Measurements from ENCODE around the gene POLA2. TPM values are rescaled to one million over a fixed set of nuclear protein-coding genes. Genes with fewer than 3 reads are reported as not detected.

The POLA2 gene
- total RNA-seq, 1 experiment from 2014 or later: 25.3 TPM

- intact Hi-C loops (cut with micrococcal nuclease; ENCODE audit: unreplicated experiment): no loop called here
- no peaks in the 10 kb centered on the region for H3K27me3 Mint-ChIP-seq (ENCODE audit: insufficient read depth, unreplicated experiment)
- CTCF ChIA-PET: no interaction called here
Measured at GRCh38 chr11:65260302-65260701, 1.5 kb upstream of the POLA2 start.

GRCh38 chr11:65260756-65261590 is 789 bp upstream of the POLA2 start:
- Histone ChIP-seq H3K4me1 (no peaks in the 10 kb centered on the region), H3K36me3 (ENCODE audit: control insufficient read depth, insufficient read depth, low read length) (no peaks in the 10 kb centered on the region), H3K9me3 (no peaks in the 10 kb centered on the region), H3K4me3 (ENCODE audit: low read depth, low read length) (peak overlapping the region; percentile 49), H3K27me3 (replicated peaks; ENCODE audit: control insufficient read depth, insufficient read depth, low read length) (no peaks in the 10 kb centered on the region)
- intact Hi-C loops (cut with micrococcal nuclease; ENCODE audit: unreplicated experiment): no loop called here
- H3K4me1 Mint-ChIP-seq (ENCODE audit: low read depth, unreplicated experiment): peaks cover 18% of the 10 kb centered on the region
- H3K27me3 Mint-ChIP-seq (ENCODE audit: insufficient read depth, unreplicated experiment): no peaks in the 10 kb centered on the region
- H3K36me3 Mint-ChIP-seq (ENCODE audit: insufficient read depth, unreplicated experiment): peaks cover 20% of the 10 kb centered on the region
- H3K4me3 Mint-ChIP-seq (ENCODE audit: unreplicated experiment): peak overlapping the region; percentile 81
- CTCF ChIA-PET: interaction anchor here (0.6 to 2.3 kb wide), 11 partner anchors 11 to 126 kb away, joined by 3 to 30 read pairs (median 5); partner anchors contain the start of genes CDC42EP2 and DPF2
- no peaks in the 10 kb centered on the region for H3K9me3 Mint-ChIP-seq (ENCODE audit: unreplicated experiment)
- TSS peak; percentile 98 for BruUV-seq (replicated peaks)
- H3K27ac Mint-ChIP-seq (ENCODE audit: unreplicated experiment): peak overlapping the region; percentile 70
- no peak for DNase-seq
- POLR2A ChIA-PET: interaction anchor here (0.5 to 2.2 kb wide), 14 partner anchors 10 to 309 kb away, joined by 3 to 17 read pairs (median 4); partner anchors contain the start of genes CAPN1, CDC42EP2, DPF2 and ZNRD2
- no peak for TF ChIP-seq CTCF (IDR thresholded peaks at IDR 0.05; ENCODE audit: insufficient read depth in 1 of 2, low read depth in 1 of 2, low read length in 1 of 2, severe bottlenecking in 1 of 2, unreplicated experiment in 1 of 2)

More at GRCh38 chr11:65260302-65260701, 1.5 kb upstream of the POLA2 start:
- BruUV-seq (replicated peaks): no TSS peak
- H3K4me1 Mint-ChIP-seq (ENCODE audit: low read depth, unreplicated experiment): peaks cover 16% of the 10 kb centered on the region
- DNase-seq: no peak
- H3K4me3 Mint-ChIP-seq (ENCODE audit: unreplicated experiment): no peak overlapping the region
- no peak overlapping the region for H3K27ac Mint-ChIP-seq (ENCODE audit: unreplicated experiment)
- no peaks in the 10 kb centered on the region for H3K9me3 ChIP-seq
- no peaks in the 10 kb centered on the region for H3K36me3 ChIP-seq (ENCODE audit: control insufficient read depth, insufficient read depth, low read length)
- H3K9me3 Mint-ChIP-seq (ENCODE audit: unreplicated experiment): no peaks in the 10 kb centered on the region
- POLR2A ChIA-PET: no interaction called here
- peaks cover 18% of the 10 kb centered on the region for H3K36me3 Mint-ChIP-seq (ENCODE audit: insufficient read depth, unreplicated experiment)
- H3K27me3 ChIP-seq (replicated peaks; ENCODE audit: control insufficient read depth, insufficient read depth, low read length): no peaks in the 10 kb centered on the region
- H3K4me3 ChIP-seq (ENCODE audit: low read depth, low read length): no peak overlapping the region
- H3K4me1 ChIP-seq: no peaks in the 10 kb centered on the region
- no peak for TF ChIP-seq CTCF (IDR thresholded peaks at IDR 0.05; ENCODE audit: insufficient read depth in 1 of 2, low read depth in 1 of 2, low read length in 1 of 2, severe bottlenecking in 1 of 2, unreplicated experiment in 1 of 2)

GRCh38 chr11:65262381-65262680 is 569 bp downstream of the POLA2 start:
- no peaks in the 10 kb centered on the region for H3K9me3 Mint-ChIP-seq (ENCODE audit: unreplicated experiment)
- H3K27me3 Mint-ChIP-seq (ENCODE audit: insufficient read depth, unreplicated experiment): no peaks in the 10 kb centered on the region
- Histone ChIP-seq H3K4me1 (no peaks in the 10 kb centered on the region), H3K27me3 (replicated peaks; ENCODE audit: control insufficient read depth, insufficient read depth, low read length) (no peaks in the 10 kb centered on the region), H3K4me3 (ENCODE audit: low read depth, low read length) (peak overlapping the region; percentile 71), H3K9me3 (no peaks in the 10 kb centered on the region), H3K36me3 (ENCODE audit: control insufficient read depth, insufficient read depth, low read length) (no peaks in the 10 kb centered on the region)
- peaks cover 26% of the 10 kb centered on the region for H3K36me3 Mint-ChIP-seq (ENCODE audit: insufficient read depth, unreplicated experiment)
- intact Hi-C loops (cut with micrococcal nuclease; ENCODE audit: unreplicated experiment): no loop called here
- CTCF ChIA-PET: interaction anchor here (0.6 to 2.3 kb wide), 16 partner anchors 11 to 417 kb away, joined by 3 to 30 read pairs (median 5); partner anchors contain the start of genes CDC42EP2 and DPF2
- no TSS peak for BruUV-seq (replicated peaks)
- H3K4me3 Mint-ChIP-seq (ENCODE audit: unreplicated experiment): peak overlapping the region; percentile 81
- POLR2A ChIA-PET: interaction anchor here (0.6 to 2.2 kb wide), 11 partner anchors 12 to 548 kb away, joined by 3 to 17 read pairs (median 7); partner anchors contain the start of genes CDC42EP2 and DPF2
- DNase-seq: no peak
- H3K27ac Mint-ChIP-seq (ENCODE audit: unreplicated experiment): peak overlapping the region; percentile 70
- no peak for TF ChIP-seq CTCF (IDR thresholded peaks at IDR 0.05; ENCODE audit: insufficient read depth in 1 of 2, low read depth in 1 of 2, low read length in 1 of 2, severe bottlenecking in 1 of 2, unreplicated experiment in 1 of 2)
- peaks cover 22% of the 10 kb centered on the region for H3K4me1 Mint-ChIP-seq (ENCODE audit: low read depth, unreplicated experiment)
